Testis (tissue), 3 donors: ENCODE results near the gene GPS1. TPM values are rescaled to one million over a fixed set of nuclear protein-coding genes. Genes with fewer than 3 reads are reported as not detected.

Experiments used
- DNase-seq: peaks from one replicate; pipeline ENCODE4 v3.0.0-alpha.2; 2019
- H3K27ac ChIP-seq, 2 donors: fragments of 200-600 bp; sonication (generic); one replicate each; pipeline ENCODE4 v1.5.1; 2019
- H3K27me3 ChIP-seq: fragments of 200-600 bp; sonication (generic); one replicate; pipeline ENCODE4 v1.5.1; 2019
- H3K36me3 ChIP-seq: fragments of 200-600 bp; sonication (generic); one replicate; pipeline ENCODE4 v1.5.1; 2017; ENCODE audit warnings: low read depth; ENCODE audit errors: missing control alignments
- H3K4me1 ChIP-seq: fragments of 200-600 bp; sonication (generic); one replicate; pipeline ENCODE4 v1.5.1; 2019
- H3K4me3 ChIP-seq, 2 donors: fragments of 200-600 bp; sonication (generic); one replicate each; pipeline ENCODE4 v1.5.1; 2017 to 2019
- H3K9me3 ChIP-seq: fragments of 200-600 bp; sonication (generic); one replicate; pipeline ENCODE4 v1.5.1; 2017
- POLR2A ChIP-seq: fragments of 450-650 bp; IDR thresholded peaks from one replicate; pipeline ENCODE4 v1.6.1; 2017; ENCODE audit warnings: antibody characterized with exemption, mild to moderate bottlenecking, moderate library complexity
- WGBS, 2 donors: methylation state at CpG; one replicate each; pipeline ENCODE4 v1.1.5; 2018; 5-methylcytosine and 5-hydroxymethylcytosine counted together
- intact Hi-C: fragments of 100-400 bp; cut with DNase I; formaldehyde crosslinking; loops from one replicate; pipeline ENCODE4 v1.15.1; 2023; ENCODE audit warnings: low total_unique reads
- polyA plus RNA-seq: library from polyadenylated mRNA; stranded (reverse); fragments of 350-450 nt; fragmentation: Illumina TruSeq; extraction: RNeasy Lipid Tissue Mini Kit (QIAGEN cat#74804); gene quantifications from one replicate; pipeline ENCODE4 v1.2.3, GENCODE V29; 2014; ENCODE audit warnings: low read depth, low replicate concordance; ENCODE audit not compliant: insufficient read depth
- total RNA-seq, 2 donors: library from RNA; depleted of rRNA; stranded (reverse); fragments of >200 nt; gene quantifications; one replicate each; pipeline ENCODE4 v1.2.3, GENCODE V29; 2016
- TF ChIP-seq, protein P1 (sequence below), 3 experiments: fragments of 450-650 bp in 2 of 3; fragments of 200-600 bp in 1 of 3; sonication (generic) in 1 of 3; IDR thresholded peaks; one replicate each; pipeline ENCODE4 v1.5.1; 2016 to 2019; ENCODE audit warnings: antibody characterized with exemption in 3 of 3, mild to moderate bottlenecking in 2 of 3, moderate library complexity in 1 of 3

Gene GPS1
- total and polyA plus RNA-seq, 3 donors from 2014 or later, result 170 to 190 (median 178) TPM

DNA sequence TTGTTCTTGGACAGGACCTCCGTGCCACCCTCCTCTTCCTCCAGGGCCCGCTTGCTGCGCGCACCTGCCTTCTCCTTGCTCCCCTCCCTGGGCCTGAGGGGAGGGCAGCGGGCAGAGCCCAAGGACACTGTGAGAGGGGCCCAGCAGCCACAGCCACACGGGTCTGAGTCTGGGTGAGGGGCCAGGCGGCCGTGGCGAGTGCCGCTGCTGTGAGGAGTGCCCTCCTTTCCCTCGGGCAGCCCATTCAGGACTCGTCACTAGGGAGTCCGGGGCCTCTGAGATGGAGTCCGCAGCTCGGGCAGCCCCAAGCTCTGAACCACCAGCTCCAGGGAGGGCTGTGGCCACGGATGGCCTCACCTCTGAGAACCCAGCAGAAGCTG is 8.3 kb downstream of the GPS1 start:
- no peak for DNase-seq
- no peaks in the 10 kb centered on the region for H3K27me3 ChIP-seq
- H3K36me3 ChIP-seq, result no peaks in the 10 kb centered on the region
- no peak overlapping the region for H3K27ac ChIP-seq
- H3K4me3 ChIP-seq, result no peak overlapping the region
- 78 to 100% methylated on average over 2 to 16 of the region's 16 CpGs for WGBS, 2 donors
- H3K9me3 ChIP-seq, result no peaks in the 10 kb centered on the region
- TF ChIP-seq, protein P1, sequence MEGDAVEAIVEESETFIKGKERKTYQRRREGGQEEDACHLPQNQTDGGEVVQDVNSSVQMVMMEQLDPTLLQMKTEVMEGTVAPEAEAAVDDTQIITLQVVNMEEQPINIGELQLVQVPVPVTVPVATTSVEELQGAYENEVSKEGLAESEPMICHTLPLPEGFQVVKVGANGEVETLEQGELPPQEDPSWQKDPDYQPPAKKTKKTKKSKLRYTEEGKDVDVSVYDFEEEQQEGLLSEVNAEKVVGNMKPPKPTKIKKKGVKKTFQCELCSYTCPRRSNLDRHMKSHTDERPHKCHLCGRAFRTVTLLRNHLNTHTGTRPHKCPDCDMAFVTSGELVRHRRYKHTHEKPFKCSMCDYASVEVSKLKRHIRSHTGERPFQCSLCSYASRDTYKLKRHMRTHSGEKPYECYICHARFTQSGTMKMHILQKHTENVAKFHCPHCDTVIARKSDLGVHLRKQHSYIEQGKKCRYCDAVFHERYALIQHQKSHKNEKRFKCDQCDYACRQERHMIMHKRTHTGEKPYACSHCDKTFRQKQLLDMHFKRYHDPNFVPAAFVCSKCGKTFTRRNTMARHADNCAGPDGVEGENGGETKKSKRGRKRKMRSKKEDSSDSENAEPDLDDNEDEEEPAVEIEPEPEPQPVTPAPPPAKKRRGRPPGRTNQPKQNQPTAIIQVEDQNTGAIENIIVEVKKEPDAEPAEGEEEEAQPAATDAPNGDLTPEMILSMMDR (IDR thresholded peaks at IDR 0.05), result no peak
- TF ChIP-seq POLR2A, result no peak
- H3K4me1 ChIP-seq, result peaks cover 10% of the 10 kb centered on the region
- intact Hi-C loops, result no loop called here

- 85 to 87% methylated on average over 9 to 14 of the region's 14 CpGs for WGBS, 2 donors
- TF ChIP-seq, protein P1 (IDR thresholded peaks at IDR 0.05), result no peak
- TF ChIP-seq POLR2A, result no peak
- H3K4me1 ChIP-seq, result peaks cover 11% of the 10 kb centered on the region
- no peaks in the 10 kb centered on the region for H3K9me3 ChIP-seq
- no peak for DNase-seq
- H3K4me3 ChIP-seq, result no peak overlapping the region
- H3K36me3 ChIP-seq, result no peaks in the 10 kb centered on the region
- no peaks in the 10 kb centered on the region for H3K27me3 ChIP-seq
- H3K27ac ChIP-seq, result no peak overlapping the region
- intact Hi-C loops, result no loop called here
These were observed 8.9 kb downstream of the GPS1 start for GRCh38 chr17:82060614-82061013.

DNA sequence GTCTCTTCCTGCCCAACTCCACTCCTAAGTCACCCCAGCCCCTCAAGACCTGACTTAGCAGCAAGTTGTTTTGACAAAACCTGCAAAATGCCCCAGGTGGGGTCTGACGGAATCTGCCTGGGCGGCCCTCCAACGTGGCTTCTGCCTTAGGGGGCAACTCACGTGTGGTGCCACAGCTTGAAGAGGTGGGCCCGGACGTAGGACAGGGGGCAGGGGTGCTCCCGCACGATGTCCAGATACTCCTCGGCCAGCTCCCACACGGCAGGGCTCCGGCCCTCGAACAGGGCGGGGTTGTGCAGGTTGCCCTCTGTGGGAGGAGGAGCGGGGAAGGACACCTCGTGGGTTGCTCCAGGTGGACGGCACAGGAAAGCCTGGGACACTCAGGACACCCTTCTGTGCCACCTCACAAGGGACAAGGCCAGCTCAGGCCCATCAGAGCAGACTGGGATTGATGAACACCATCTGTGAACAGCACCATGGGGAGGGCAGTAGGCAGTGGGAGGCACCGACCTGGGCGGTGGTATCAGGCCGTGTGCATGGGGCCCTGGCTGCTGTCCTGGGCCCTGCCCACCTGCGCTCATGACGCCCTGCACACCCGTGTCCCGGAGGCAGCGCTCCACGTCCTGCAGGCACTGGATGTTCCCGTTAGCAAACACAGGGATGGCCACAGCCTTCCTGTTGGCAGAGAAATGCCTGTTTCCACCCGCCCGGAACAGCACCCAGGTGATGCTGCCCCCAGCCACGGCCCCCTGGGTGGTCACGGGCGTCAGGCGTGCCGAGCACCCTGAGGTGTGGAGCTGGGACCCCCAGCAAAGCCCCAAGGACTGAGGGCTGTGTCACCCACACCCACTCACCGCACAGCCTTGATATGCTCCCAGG is 9.6 kb downstream of the GPS1 start:
- H3K27ac ChIP-seq, result no peak overlapping the region
- H3K4me1 ChIP-seq, result peaks cover 15% of the 10 kb centered on the region
- no peaks in the 10 kb centered on the region for H3K9me3 ChIP-seq
- H3K27me3 ChIP-seq, result no peaks in the 10 kb centered on the region
- TF ChIP-seq, protein P1 (IDR thresholded peaks at IDR 0.05), result no peak
- TF ChIP-seq POLR2A, result no peak
- H3K36me3 ChIP-seq, result no peaks in the 10 kb centered on the region
- 86% methylated on average over 30 of the region's 34 CpGs; no CpG with 5 or more reads in 1 of the 2 donors for WGBS, 2 donors
- DNase-seq, result no peak
- no peak overlapping the region for H3K4me3 ChIP-seq
- intact Hi-C loops, result no loop called here

DNA sequence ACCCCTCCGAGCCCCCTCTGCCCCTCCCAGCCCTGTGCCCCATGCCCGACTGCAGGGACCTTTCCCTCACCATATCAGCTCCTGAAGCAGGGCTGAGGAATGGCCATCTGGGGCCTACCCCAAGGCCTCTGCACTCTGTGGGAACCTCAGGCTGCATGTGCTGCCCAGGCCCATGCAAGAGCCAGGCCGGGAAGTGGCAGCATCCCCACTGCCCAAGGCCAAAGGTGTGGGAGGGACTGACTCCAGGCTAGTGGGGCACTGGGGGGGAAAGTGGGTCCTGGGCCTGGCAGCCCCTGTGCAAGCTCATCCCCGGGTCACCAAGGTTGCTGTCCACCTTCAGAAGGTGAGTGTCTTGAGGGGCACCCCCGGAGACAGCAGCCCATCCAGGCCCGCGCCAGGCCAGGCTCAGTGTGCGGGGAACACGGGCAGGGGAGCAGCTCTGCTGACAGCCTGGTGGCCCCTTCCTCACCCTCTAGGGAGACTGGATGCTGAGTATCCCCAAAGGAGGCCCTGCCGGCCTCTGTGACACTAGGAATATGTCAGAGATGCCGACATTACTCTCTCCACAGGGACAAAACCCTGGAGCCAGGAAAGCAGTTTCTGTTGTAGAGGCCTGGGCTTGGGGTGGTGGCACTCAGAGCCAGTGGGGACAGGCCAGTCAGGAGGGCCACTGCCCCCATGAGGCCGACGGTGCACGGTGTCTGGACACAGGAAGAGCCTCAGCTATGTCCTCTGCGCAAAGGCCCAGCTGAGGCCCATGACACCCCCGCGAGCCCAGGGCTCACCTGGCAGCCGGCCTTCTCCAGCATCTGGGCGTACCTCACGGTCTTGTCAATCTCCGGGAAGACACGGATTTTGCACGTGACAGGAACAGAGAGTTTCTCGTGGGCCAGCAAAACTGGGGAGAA is 10.6 kb downstream of the GPS1 start:
- DNase-seq, result no peak
- 78 to 95% methylated on average over 7 to 23 of the region's 24 CpGs for WGBS, 2 donors
- intact Hi-C loops, result no loop called here
- Histone ChIP-seq H3K4me1 (peaks cover 19% of the 10 kb centered on the region), H3K4me3 (no peak overlapping the region), H3K9me3 (no peaks in the 10 kb centered on the region), H3K27ac (no peak overlapping the region), H3K27me3 (no peaks in the 10 kb centered on the region), H3K36me3 (no peaks in the 10 kb centered on the region)
- TF ChIP-seq, protein P1 (IDR thresholded peaks at IDR 0.05), result no peak
- no peak for TF ChIP-seq POLR2A
